ENCODE results near the gene KLHDC8B.
"Not testable (repeated sequence)": the region's sequence is repeated elsewhere in the genome, so short reads cannot be mapped to it uniquely, and the experiment has no call there.

Gene KLHDC8B

GRCh38 chr3:49198161-49198560, 26.8 kb downstream of the KLHDC8B start:
- DNase-seq: no peak

- DNase-seq: no peak
Measured at GRCh38 chr3:49198611-49199230, 27.3 kb downstream of the KLHDC8B start.

GRCh38 chr3:49199239-49199899, 28.0 kb downstream of the KLHDC8B start:
- no peak for DNase-seq

GRCh38 chr3:49199900-49200281, 28.5 kb downstream of the KLHDC8B start:
- DNase-seq: no peak

GRCh38 chr3:49213541-49213943, 42.1 kb downstream of the KLHDC8B start:
- no peak for DNase-seq

GRCh38 chr3:49213998-49214397, 42.6 kb downstream of the KLHDC8B start:
- no peak for DNase-seq

- not testable (repeated sequence) for DNase-seq
Measured at GRCh38 chr3:49216687-49217086, 45.3 kb downstream of the KLHDC8B start.

GRCh38 chr3:49217108-49217507, 45.7 kb downstream of the KLHDC8B start:
- not testable (repeated sequence) for DNase-seq

GRCh38 chr3:49217688-49218470, 46.5 kb downstream of the KLHDC8B start:
- no peak for DNase-seq

- DNase-seq: not testable (repeated sequence)
Measured at GRCh38 chr3:49218471-49218989, 47.1 kb downstream of the KLHDC8B start.

GRCh38 chr3:49219132-49219531, 47.7 kb downstream of the KLHDC8B start:
- DNase-seq: no peak

- DNase-seq: not testable (repeated sequence)
Measured at GRCh38 chr3:49220985-49221563, 49.7 kb downstream of the KLHDC8B start.

GRCh38 chr3:49222002-49222401, 50.6 kb downstream of the KLHDC8B start:
- no peak for DNase-seq

Data from cortex of kidney (tissue), 1 donor.